Measurements from ENCODE around the gene BHLHE40.

- TF ChIP-seq CTCF (IDR thresholded peaks at IDR 0.05; ENCODE audit: insufficient read depth, low read length, poor library complexity, severe bottlenecking) (no peak), EZH2phosphoT487 (conservative IDR thresholded peaks at IDR 0.05; ENCODE audit: low read length) (no peak)
These were observed 17.1 kb downstream of the BHLHE40 start for GRCh38 chr3:4996223-4996765.
